HCT116 (cell line): Measurements from ENCODE around the gene MORN1. TPM values are rescaled to one million over a fixed set of nuclear protein-coding genes. Genes with fewer than 3 reads are reported as not detected.

ENCODE experiments used
- ATAC-seq: fragments of 200-7000 bp; cut with Tn5 transposase; 2 replicates; pipeline ENCODE4 v1.9.1; 2020; ENCODE audit warnings: mild to moderate bottlenecking, moderate library complexity
- BruUV-seq: library from RNA; stranded (reverse); fragments of 400-500 nt; replicated peaks from 2 replicates; lab custom pipeline; 2021; lab: Mats Ljungman, UMichigan
- CTCF ChIA-PET: fragments of 300-600 bp; sonication (Branson Sonifier 250); formaldehyde crosslinking; loops from one replicate; lab custom pipeline; 2021; ENCODE audit warnings: antibody characterized with exemption; lab: Charles Lee
- POLR2A ChIA-PET: fragments of 300-600, 350-600 bp; sonication (Branson Sonifier 250); formaldehyde crosslinking; loops from one replicate; lab custom pipeline; 2021; ENCODE audit warnings: antibody characterized with exemption; lab: Charles Lee
- RAD21 ChIA-PET, 2 experiments: fragments of 300-600 bp; sonication (Branson Sonifier 250); formaldehyde crosslinking; loops; one replicate each; lab custom pipeline; 2023; ENCODE audit warnings: low total read pairs in 2 of 2; ENCODE audit not compliant: uncharacterized antibody in 2 of 2, unreplicated experiment in 2 of 2, low non-redundant PET in 1 of 2; lab: Charles Lee
- DNase-seq: peaks from one replicate; pipeline ENCODE4 v3.0.0-alpha.2; 2010; ENCODE audit warnings: low read depth, low spot score
- H2AFZ ChIP-seq: fragments of 200-600 bp; shearing (Covaris generic), sonication (generic); 2 replicates; pipeline ENCODE4 v1.6.1; 2017; ENCODE audit warnings: low read depth, mixed run types, mixed read lengths, antibody characterized with exemption, low read length; ENCODE audit not compliant: poor library complexity, severe bottlenecking
- H3K27ac ChIP-seq: 2 replicates; pipeline ENCODE4 v1.5.1; 2012; ENCODE audit warnings: low read depth, low read length
- H3K27me3 ChIP-seq: fragments of 200-600 bp; sonication (generic); 2 replicates; pipeline ENCODE4 v1.6.1; 2016; ENCODE audit warnings: mixed run types, low read length, mixed read lengths; ENCODE audit not compliant: insufficient read depth
- H3K36me3 ChIP-seq, 2 experiments: fragments of 200-500 bp in 1 of 2; fragments of 200-600 bp in 1 of 2; sonication (Bioruptor generic) in 1 of 2; sonication (generic) in 1 of 2; 2 replicates each; pipeline versions ENCODE4 v1.5.1 to v1.6.1; 2014 to 2016; ENCODE audit warnings: low read length in 2 of 2, inconsistent platforms in 1 of 2, mixed read lengths in 1 of 2, mixed run types in 1 of 2; ENCODE audit not compliant: insufficient read depth in 2 of 2, control insufficient read depth in 1 of 2
- H3K4me1 ChIP-seq, 2 experiments: fragments of 200-600 bp in 1 of 2; sonication (generic) in 1 of 2; 2 replicates each; pipeline versions ENCODE4 v1.5.1 to v1.6.1; 2012 to 2017; ENCODE audit warnings: low read length in 2 of 2, inconsistent platforms in 1 of 2, mild to moderate bottlenecking in 1 of 2, mixed read lengths in 1 of 2, mixed run types in 1 of 2, moderate library complexity in 1 of 2; ENCODE audit not compliant: insufficient read depth in 2 of 2, control insufficient read depth in 1 of 2
- H3K4me2 ChIP-seq: fragments of 200-600 bp; sonication (generic); 2 replicates; pipeline ENCODE4 v1.6.1; 2017; ENCODE audit warnings: mixed run types, low read length, mixed read lengths
- H3K4me3 ChIP-seq, 2 experiments: fragments of 200-600 bp in 1 of 2; sonication (generic) in 1 of 2; replicated peaks in 1 of 2; 2 replicates each; pipeline ENCODE4 v1.5.1; 2011 to 2016; ENCODE audit warnings: low read length in 2 of 2, control low read depth in 1 of 2, low read depth in 1 of 2, mild to moderate bottlenecking in 1 of 2, mixed read lengths in 1 of 2, mixed run types in 1 of 2
- H3K79me2 ChIP-seq: fragments of 200-600 bp; sonication (generic); 2 replicates; pipeline ENCODE4 v1.6.1; 2017; ENCODE audit warnings: mild to moderate bottlenecking, mixed run types, low read length, moderate library complexity, mixed read lengths; ENCODE audit not compliant: insufficient read depth
- H3K9ac ChIP-seq: fragments of 200-600 bp; sonication (generic); 2 replicates; pipeline ENCODE4 v1.6.1; 2016; ENCODE audit warnings: low read length, mixed read lengths
- H3K9me2 ChIP-seq: fragments of 200-600 bp; sonication (generic), shearing (Covaris generic); 2 replicates; pipeline ENCODE4 v1.6.1; 2017; ENCODE audit warnings: mixed run types, mild to moderate bottlenecking, moderate library complexity; ENCODE audit not compliant: insufficient read depth
- H3K9me3 ChIP-seq, 2 experiments: fragments of 200-500 bp in 1 of 2; fragments of 200-600 bp in 1 of 2; sonication (Bioruptor generic) in 1 of 2; sonication (generic) in 1 of 2; 2 replicates each; pipeline ENCODE4 v1.6.1; 2014 to 2017; ENCODE audit warnings: low read length in 2 of 2, mixed read lengths in 2 of 2, inconsistent platforms in 1 of 2, low read depth in 1 of 2, mild to moderate bottlenecking in 1 of 2, mixed run types in 1 of 2, moderate library complexity in 1 of 2; ENCODE audit not compliant: control insufficient read depth in 1 of 2, insufficient read depth in 1 of 2
- H4K20me1 ChIP-seq: fragments of 200-600 bp; sonication (generic), shearing (Covaris generic); 2 replicates; pipeline ENCODE4 v1.6.1; 2017; ENCODE audit warnings: mixed run types, mild to moderate bottlenecking, moderate library complexity; ENCODE audit not compliant: insufficient read depth
- FOSL1 ChIP-seq: IDR thresholded peaks from 2 replicates; pipeline ENCODE4 v1.6.1; 2012; ENCODE audit warnings: low read depth
- POLR2A ChIP-seq: IDR thresholded peaks from 2 replicates; pipeline ENCODE4 v1.7.0; 2011; ENCODE audit warnings: borderline replicate concordance; ENCODE audit not compliant: insufficient read depth, insufficient read length; ENCODE audit errors: extremely low read depth
- TCF7L2 ChIP-seq: IDR thresholded peaks from 2 replicates; pipeline ENCODE4 v1.7.0; 2011; ENCODE audit warnings: borderline replicate concordance, inconsistent platforms; ENCODE audit not compliant: insufficient read depth, insufficient read length; ENCODE audit errors: extremely low read depth
- ZNF274 ChIP-seq: fragments of 200-500 bp; sonication (Bioruptor generic); IDR thresholded peaks from 2 replicates; pipeline ENCODE4 v1.6.1; 2014; ENCODE audit warnings: mild to moderate bottlenecking, low read depth, low read length, inconsistent platforms
- intact Hi-C: fragments of 100-400 bp; cut with micrococcal nuclease; formaldehyde crosslinking; loops from 2 replicates; pipeline ENCODE4 v1.10.0; 2022
- total RNA-seq: library from RNA; stranded (reverse); gene quantifications from one replicate; pipeline ENCODE4 v1.2.1, GENCODE V29; 2021; ENCODE audit not compliant: unreplicated experiment

Gene MORN1
- total RNA-seq, 1 experiment from 2014 or later: 21.4 TPM

DNA sequence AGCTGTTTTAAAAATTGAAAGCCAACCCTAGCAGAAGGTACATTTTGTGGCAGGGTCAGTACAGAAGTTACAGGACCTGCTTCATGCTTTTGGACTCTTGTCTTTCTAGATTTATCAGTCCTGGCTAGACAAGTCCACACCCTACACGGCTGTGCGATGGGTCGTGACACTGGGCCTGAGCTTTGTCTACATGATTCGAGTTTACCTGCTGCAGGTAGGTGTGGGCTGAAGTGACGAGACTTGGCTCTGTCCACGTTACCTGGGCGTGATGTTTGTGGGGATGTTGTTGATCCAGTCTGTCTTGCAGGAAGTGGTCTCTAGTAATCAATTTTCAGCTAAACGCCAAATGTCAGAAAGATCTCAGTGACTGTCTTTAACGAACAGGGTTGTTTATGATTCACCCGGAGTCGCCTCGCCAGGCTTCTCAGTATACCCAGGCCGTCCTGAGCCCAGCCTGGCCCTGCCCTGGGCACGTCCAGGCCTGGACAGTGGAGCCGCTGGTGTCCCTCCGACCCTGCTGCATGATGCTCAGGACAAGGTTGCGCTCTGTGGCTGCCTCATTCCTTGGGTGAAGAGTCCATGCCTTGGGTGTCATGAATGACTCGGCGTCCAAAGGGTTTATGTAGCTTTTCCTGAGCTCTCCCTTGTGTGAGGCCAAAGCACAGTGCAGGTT, 5.8 kb upstream of the MORN1 start:
- RAD21 ChIA-PET: no interaction called here
- Histone ChIP-seq H3K4me1 (peaks cover 8 to 15% of the 10 kb centered on the region in 2 experiments; a peak in 3 of 4 replicates), H3K4me3 (no peak overlapping the region), H2AFZ (no peak overlapping the region), H3K4me2 (no peak overlapping the region), H3K9me2 (no peaks in the 10 kb centered on the region), H4K20me1 (0 out of 2 replicates have a peak, but pooled peaks cover 7% of the 10 kb centered on the region)
- no TSS peak for BruUV-seq
- no peak for TF ChIP-seq POLR2A
- TF ChIP-seq, all 23 proteins: peak for 0
- Histone ChIP-seq H3K9ac (no peak overlapping the region), H3K79me2 (peaks cover 79% of the 10 kb centered on the region), H3K27ac (no peak overlapping the region), H3K9me3 (no peaks in the 10 kb centered on the region), H3K36me3 (peaks cover 36 to 54% of the 10 kb centered on the region in 2 experiments), H3K27me3 (no peaks in the 10 kb centered on the region)
- ATAC-seq (no peak), DNase-seq (no peak)
- CTCF ChIA-PET: no interaction called here
- POLR2A ChIA-PET: no interaction called here
- intact Hi-C loops: no loop called here

GRCh38 chr1:2396476-2396875, 5.1 kb upstream of the MORN1 start:
- ATAC-seq (no peak), DNase-seq (no peak)
- no TSS peak for BruUV-seq
- Histone ChIP-seq H3K4me1 (peaks cover 8 to 15% of the 10 kb centered on the region in 2 experiments; a peak in 3 of 4 replicates), H3K4me2 (no peak overlapping the region), H3K27me3 (no peaks in the 10 kb centered on the region), H3K4me3 (no peak overlapping the region), H3K9ac (no peak overlapping the region), H3K9me2 (no peaks in the 10 kb centered on the region), H4K20me1 (0 out of 2 replicates have a peak, but pooled peaks cover 7% of the 10 kb centered on the region), H3K27ac (no peak overlapping the region), H2AFZ (no peak overlapping the region), H3K79me2 (peaks cover 79% of the 10 kb centered on the region), H3K36me3 (peaks cover 36 to 54% of the 10 kb centered on the region in 2 experiments), H3K9me3 (no peaks in the 10 kb centered on the region)
- TF ChIP-seq ZNF274 (no peak), TCF7L2 (no peak), FOSL1 (no peak)
- RAD21 ChIA-PET: no interaction called here
- intact Hi-C loops: no loop called here
- POLR2A ChIA-PET: no interaction called here
- CTCF ChIA-PET: no interaction called here
